Subcutaneous abdominal adipose tissue (tissue), 5 donors: ENCODE results near the gene KCTD7.
"Not testable (repeated sequence)": the region's sequence is repeated elsewhere in the genome, so short reads cannot be mapped to it uniquely, and the experiment has no call there.

ENCODE experiments used
- H3K27ac ChIP-seq: one replicate; pipeline ENCODE4 v1.7.0; 2013; ENCODE audit warnings: low read depth, mild to moderate bottlenecking, inconsistent platforms, low read length, moderate library complexity
- H3K27me3 ChIP-seq, 5 donors: one replicate each; pipeline ENCODE4 v1.7.0; 2013; ENCODE audit warnings: low read length in 5 of 5, inconsistent platforms in 1 of 5; ENCODE audit not compliant: control insufficient read depth in 5 of 5, insufficient read depth in 4 of 5
- H3K36me3 ChIP-seq, 5 donors: one replicate each; pipeline ENCODE4 v1.7.0; 2013; ENCODE audit warnings: low read length in 5 of 5; ENCODE audit not compliant: control insufficient read depth in 5 of 5, insufficient read depth in 5 of 5
- H3K4me1 ChIP-seq, 5 donors: one replicate each; pipeline ENCODE4 v1.7.0; 2013; ENCODE audit warnings: low read length in 5 of 5, mild to moderate bottlenecking in 3 of 5, moderate library complexity in 1 of 5; ENCODE audit not compliant: control insufficient read depth in 5 of 5, insufficient read depth in 5 of 5
- H3K4me3 ChIP-seq, 5 donors: one replicate each; pipeline ENCODE4 v1.7.0; 2013; ENCODE audit warnings: low read length in 5 of 5, low read depth in 1 of 5
- H3K9ac ChIP-seq, 5 donors: one replicate each; pipeline ENCODE4 v1.7.0; 2013; ENCODE audit warnings: low read length in 5 of 5, mild to moderate bottlenecking in 4 of 5, moderate library complexity in 3 of 5
- H3K9me3 ChIP-seq, 5 donors: one replicate each; pipeline ENCODE4 v1.7.0; 2013; ENCODE audit warnings: low read length in 5 of 5; ENCODE audit not compliant: control insufficient read depth in 5 of 5
- donor health status: healthy.
- donor health status: healthy.
- donor health status: healthy.
- donor health status: healthy.
- donor health status: healthy.

KCTD7 gene

DNA sequence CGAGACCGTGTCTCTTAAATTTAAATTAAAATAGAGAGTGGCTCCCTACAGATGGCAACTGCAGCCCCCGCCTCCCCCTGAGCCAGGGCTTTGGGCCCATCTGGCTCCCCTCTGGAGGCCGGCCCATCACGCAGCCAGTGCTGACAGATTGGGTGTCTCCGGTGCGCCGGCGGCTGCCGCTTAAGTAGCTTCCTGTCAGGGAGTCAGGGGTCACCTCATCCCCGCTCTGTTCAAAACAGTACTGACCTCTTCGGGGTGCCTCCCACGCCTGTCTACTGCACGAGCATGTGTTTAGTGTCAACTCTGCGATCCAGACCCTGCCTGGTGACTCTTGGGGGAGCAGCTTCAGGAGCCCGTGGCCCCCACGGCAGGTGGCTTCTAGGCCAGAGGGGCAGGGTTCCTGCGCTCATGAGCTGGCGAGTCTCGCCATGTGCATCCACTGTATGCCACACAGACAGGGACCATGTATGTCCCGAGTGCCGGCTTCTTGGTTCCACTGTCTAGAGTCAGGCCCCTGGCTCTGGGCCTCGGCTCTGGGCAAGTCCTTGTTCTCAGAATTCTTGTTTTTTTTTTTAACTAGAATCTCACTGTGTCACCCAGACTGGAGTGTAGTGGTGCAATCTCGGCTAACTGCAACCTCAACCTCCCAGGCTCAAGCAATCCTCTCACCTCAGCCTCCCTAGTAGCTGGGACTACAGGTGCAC is 36.1 kb downstream of the KCTD7 start:
- H3K9ac ChIP-seq: no peak overlapping the region
- no peaks in the 10 kb centered on the region for H3K27me3 ChIP-seq
- peaks cover 0 to 15% (median 6%) of the 10 kb centered on the region in 5 donors for H3K36me3 ChIP-seq
- no peak overlapping the region for H3K4me3 ChIP-seq
- H3K4me1 ChIP-seq: peaks cover 0 to 7% (median 0%) of the 10 kb centered on the region in 5 donors
- no peaks in the 10 kb centered on the region for H3K9me3 ChIP-seq
- no peak overlapping the region for H3K27ac ChIP-seq

DNA sequence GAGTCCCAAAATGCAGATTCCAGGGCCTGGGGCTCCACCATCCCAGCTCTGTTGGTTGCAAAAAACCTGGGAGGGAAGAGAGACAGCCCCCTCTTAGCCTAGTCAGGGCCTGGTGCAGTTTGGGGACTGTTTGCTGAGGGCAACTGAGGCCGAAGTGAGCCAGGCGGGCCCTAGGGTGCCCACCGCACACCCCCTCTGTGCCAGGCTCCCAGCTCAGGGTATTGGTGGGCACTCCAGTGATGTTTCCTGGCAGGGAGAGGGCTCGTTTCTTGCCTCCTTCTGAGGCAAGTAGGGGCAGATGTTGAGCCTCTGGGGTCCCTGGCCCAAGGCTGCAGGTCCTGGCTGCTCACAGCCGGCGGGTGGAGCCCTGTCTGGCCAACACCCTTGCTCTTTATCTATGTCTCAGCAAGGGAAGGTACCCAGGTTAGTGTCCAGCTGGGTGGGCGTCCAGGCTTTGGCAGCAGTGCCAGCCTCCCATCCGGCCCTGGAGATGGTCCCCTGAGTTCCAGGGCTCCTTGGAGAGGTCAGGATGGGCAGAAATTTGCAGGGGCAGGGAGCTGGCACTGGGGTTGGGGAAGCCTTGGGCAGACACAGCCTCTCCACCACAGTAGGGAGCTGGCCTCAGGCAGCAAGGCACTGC is 37.8 kb downstream of the KCTD7 start:
- Histone ChIP-seq H3K9ac (peak overlapping the region in 1 of 5 donors; percentile 6), H3K4me1 (peaks cover 0 to 7% (median 0%) of the 10 kb centered on the region in 5 donors), H3K36me3 (peaks cover 0 to 20% (median 6%) of the 10 kb centered on the region in 5 donors), H3K27me3 (no peaks in the 10 kb centered on the region), H3K9me3 (no peaks in the 10 kb centered on the region), H3K27ac (no peak overlapping the region), H3K4me3 (no peak overlapping the region)

DNA sequence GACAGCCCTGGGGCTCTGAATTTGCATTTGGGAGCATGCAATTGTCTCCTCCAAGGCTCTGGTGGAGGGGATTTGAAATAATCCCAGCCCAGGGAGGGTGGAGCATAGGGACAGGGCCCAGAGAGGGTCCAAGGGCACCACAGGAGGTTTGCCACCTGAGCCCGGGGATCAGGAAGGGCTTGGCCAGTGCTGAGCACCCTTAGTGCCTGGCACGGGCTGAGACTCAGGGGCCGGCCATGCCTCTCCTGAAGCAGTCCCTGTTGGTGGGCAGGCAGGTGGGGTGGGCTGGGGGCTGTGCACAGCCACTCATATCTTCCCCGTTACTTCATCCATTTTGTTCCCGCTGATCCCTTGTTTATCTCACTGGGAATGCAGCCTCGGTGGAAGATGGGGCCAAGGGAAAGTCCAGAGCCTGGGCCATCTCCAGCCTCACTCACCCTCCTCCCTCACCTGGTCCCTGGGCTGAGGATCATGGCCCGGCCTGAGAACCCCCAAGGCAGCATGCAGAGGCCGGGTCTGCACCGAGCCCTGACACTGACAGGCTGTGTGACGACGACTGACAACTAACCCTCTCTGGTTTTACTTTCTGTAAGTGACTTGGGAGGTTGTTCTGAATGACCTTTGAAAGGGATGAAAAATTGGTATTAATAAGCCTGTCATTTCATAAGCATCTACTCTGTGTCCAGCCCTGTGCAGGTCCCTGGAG is 38.5 kb downstream of the KCTD7 start:
- peaks cover 0 to 7% (median 0%) of the 10 kb centered on the region in 5 donors for H3K4me1 ChIP-seq
- H3K27ac ChIP-seq: no peak overlapping the region
- H3K4me3 ChIP-seq: no peak overlapping the region
- H3K27me3 ChIP-seq: no peaks in the 10 kb centered on the region
- no peaks in the 10 kb centered on the region for H3K9me3 ChIP-seq
- H3K36me3 ChIP-seq: peaks cover 0 to 20% (median 6%) of the 10 kb centered on the region in 5 donors
- no peak overlapping the region for H3K9ac ChIP-seq

DNA sequence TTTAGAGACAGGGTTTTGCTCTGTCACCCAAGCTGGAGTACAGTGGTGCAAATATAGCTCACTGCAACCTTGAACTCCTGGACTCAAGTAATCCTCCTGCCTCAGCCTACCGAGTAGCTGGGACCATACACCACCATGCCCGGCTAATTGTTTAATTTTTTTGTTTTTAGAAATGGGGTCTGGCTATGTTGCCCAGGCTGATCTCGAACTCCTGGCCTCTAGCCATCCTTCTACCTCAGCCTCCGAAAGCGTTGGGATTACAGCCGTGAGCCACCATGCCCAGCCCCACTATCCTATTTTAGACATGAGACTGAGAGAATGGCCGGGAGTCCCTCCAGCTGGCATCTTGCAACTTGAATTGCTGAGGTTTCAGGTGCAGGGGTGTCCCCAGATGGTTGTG is 39.4 kb downstream of the KCTD7 start:
- Histone ChIP-seq H3K4me1 (peaks cover 0 to 7% (median 0%) of the 10 kb centered on the region in 5 donors), H3K4me3 (no peak overlapping the region), H3K9ac (no peak overlapping the region), H3K27ac (no peak overlapping the region), H3K9me3 (no peaks in the 10 kb centered on the region), H3K27me3 (no peaks in the 10 kb centered on the region), H3K36me3 (peaks cover 0 to 20% (median 6%) of the 10 kb centered on the region in 5 donors)

DNA sequence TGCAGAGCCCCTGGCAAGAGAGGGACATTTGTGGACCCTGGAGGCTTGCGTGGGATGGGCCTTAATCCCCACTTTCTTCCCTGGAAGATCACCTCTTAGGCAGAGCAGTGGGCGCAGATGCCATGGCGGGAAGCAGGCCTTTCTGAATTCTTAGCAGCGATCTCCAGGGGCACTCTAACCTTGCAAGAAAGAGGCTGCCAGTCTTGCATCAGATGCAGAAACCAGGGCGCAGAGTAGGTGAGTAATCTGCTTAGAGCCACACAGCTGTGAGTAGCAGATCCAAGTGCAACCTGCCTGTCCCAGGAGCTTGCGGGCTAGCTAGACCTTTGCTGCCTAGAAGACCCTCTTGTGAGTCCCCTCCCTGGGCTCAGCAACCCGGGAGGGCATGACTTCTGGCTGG is 40.0 kb downstream of the KCTD7 start:
- Histone ChIP-seq H3K27ac (no peak overlapping the region), H3K9ac (no peak overlapping the region), H3K27me3 (no peaks in the 10 kb centered on the region), H3K4me3 (no peak overlapping the region), H3K4me1 (peaks cover 0 to 7% (median 0%) of the 10 kb centered on the region in 5 donors), H3K9me3 (no peaks in the 10 kb centered on the region), H3K36me3 (peaks cover 0 to 20% (median 6%) of the 10 kb centered on the region in 5 donors)

DNA sequence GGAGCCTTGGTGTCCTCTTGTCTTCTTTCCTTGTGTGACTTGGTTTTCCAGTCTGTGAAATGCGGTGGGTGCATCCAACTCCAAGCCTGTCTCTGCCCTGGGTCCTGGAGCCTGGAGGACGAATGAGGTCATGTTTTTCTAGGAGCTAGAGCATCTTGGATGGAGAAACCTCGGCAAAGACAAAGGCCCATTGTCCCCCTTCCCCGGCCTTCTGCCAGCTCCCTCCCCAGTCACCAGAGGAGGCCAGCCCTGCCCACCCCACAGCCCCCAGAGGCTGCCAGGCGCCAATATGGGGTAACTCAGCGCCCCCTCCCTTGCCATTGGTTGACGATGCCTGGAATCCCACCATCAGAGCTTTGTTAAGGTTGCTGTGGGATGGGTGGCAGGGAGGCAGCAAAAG is 40.4 kb downstream of the KCTD7 start:
- Histone ChIP-seq H3K9ac (no peak overlapping the region), H3K4me3 (no peak overlapping the region), H3K4me1 (peaks cover 0 to 7% (median 0%) of the 10 kb centered on the region in 5 donors), H3K36me3 (peaks cover 0 to 20% (median 6%) of the 10 kb centered on the region in 5 donors), H3K9me3 (no peaks in the 10 kb centered on the region), H3K27me3 (no peaks in the 10 kb centered on the region), H3K27ac (no peak overlapping the region)

DNA sequence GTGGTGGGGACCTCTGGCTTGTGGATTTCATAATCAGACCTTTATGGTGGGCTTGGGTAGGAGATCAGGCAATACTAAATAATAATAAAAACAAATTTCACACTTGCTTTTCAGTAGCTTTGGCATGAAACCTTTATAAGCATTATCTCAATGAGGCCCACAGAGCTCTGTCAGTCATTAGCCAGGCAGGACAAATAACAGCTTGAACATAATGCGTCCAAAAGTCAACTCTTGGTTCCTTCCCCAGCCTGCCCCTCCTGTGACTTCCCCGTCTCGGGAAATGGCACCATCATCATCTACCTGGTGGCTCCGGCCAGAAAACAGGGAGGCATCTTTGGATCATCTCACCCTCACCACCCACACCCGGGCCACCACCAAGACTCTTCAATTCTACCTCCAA is 40.8 kb downstream of the KCTD7 start:
- Histone ChIP-seq H3K9ac (no peak overlapping the region), H3K9me3 (no peaks in the 10 kb centered on the region), H3K4me3 (no peak overlapping the region), H3K27ac (no peak overlapping the region), H3K27me3 (no peaks in the 10 kb centered on the region), H3K36me3 (peaks cover 0 to 20% (median 6%) of the 10 kb centered on the region in 5 donors), H3K4me1 (peaks cover 0 to 7% (median 0%) of the 10 kb centered on the region in 5 donors)

DNA sequence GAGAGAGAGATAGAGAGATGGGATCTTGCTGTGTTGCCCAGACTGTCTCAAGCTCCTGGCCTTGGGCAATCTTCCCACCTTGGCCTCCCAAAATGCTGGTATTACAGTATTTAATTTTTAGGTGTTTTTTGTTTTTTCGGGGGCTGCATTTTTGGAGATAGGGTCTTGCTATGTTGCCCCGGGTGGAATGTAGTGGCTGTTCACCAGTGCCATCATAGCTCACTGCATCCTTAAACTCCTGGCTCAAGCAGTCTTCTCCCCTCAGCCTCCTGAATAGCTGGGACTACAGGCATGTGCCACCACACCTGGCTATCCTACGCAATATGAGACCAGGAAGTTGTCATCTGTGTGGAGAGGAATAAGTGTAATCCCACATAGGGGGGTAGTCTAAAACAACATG is 42.4 kb downstream of the KCTD7 start:
- no peaks in the 10 kb centered on the region for H3K27me3 ChIP-seq
- no peak overlapping the region for H3K27ac ChIP-seq
- H3K4me3 ChIP-seq: no peak overlapping the region
- H3K36me3 ChIP-seq: peaks cover 0 to 20% (median 6%) of the 10 kb centered on the region in 5 donors
- no peaks in the 10 kb centered on the region for H3K4me1 ChIP-seq
- no peaks in the 10 kb centered on the region for H3K9me3 ChIP-seq
- no peak overlapping the region for H3K9ac ChIP-seq

DNA sequence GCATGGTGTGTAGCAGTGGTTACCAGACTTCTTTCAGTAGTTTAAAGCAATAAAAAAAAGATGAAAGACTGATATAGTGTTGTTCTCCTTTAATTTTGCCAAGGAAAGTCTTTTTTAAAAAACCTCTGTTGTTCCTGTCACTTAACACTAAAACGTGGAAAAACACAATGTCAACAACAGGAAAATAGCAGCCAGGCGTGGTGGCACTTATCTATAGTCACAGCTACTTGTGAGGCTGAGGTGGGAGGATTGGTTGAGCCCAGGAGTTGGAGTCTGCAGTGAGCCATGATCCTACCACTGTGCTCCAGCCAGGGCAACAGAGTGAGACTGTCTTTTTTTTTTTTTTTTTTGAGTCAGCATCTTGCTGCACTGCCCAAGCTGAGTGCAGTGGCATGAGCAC is 42.8 kb downstream of the KCTD7 start:
- H3K4me1 ChIP-seq, H3K27me3 ChIP-seq, H3K27ac ChIP-seq, H3K4me3 ChIP-seq, H3K9me3 ChIP-seq, H3K9ac ChIP-seq: not testable (repeated sequence)
- peaks cover 0 to 20% (median 6%) of the 10 kb centered on the region in 5 donors for H3K36me3 ChIP-seq
